CD4-positive, alpha-beta T cell (primary cell): ENCODE results near the gene TLE2. TPM values are rescaled to one million over a fixed set of nuclear protein-coding genes. Genes with fewer than 3 reads are reported as not detected.
A peak's percentile ranks its signal among the peaks of the same experiment; 100 is the strongest.

Source experiments
- ATAC-seq: fragments of 200-7000 bp; cut with Tn5 transposase; one replicate; pipeline ENCODE4 v1.10.0; 2022; ENCODE audit warnings: mild to moderate bottlenecking; ENCODE audit not compliant: poor library complexity
- CTCF ChIA-PET: fragments of 350-600 bp; sonication (Branson Sonifier 250); formaldehyde crosslinking; loops from one replicate; lab custom pipeline; 2021; ENCODE audit warnings: antibody characterized with exemption, inconsistent platforms; lab: Charles Lee
- POLR2A ChIA-PET: fragments of 350-600 bp; sonication (Branson Sonifier 250); formaldehyde crosslinking; loops from one replicate; lab custom pipeline; 2021; ENCODE audit warnings: antibody characterized with exemption, inconsistent platforms; lab: Charles Lee
- DNase-seq, 14 experiments: peaks; one replicate each; pipeline ENCODE4 v3.0.0-alpha.2; 2013 to 2020; ENCODE audit warnings: mixed read lengths in 2 of 14
- H3K27ac ChIP-seq, 2 donors: one replicate each; pipeline versions ENCODE4 v1.5.1 to v1.7.0; 2013; ENCODE audit warnings: low read length in 2 of 2, low read depth in 1 of 2, mild to moderate bottlenecking in 1 of 2
- H3K27me3 ChIP-seq, 2 experiments: 1 replicate in 1 of 2; 2 replicates in 1 of 2; pipeline versions ENCODE4 v1.6.1 to v1.7.0; 2013; ENCODE audit warnings: low read length in 2 of 2, control low read depth in 1 of 2, mild to moderate bottlenecking in 1 of 2, moderate library complexity in 1 of 2; ENCODE audit not compliant: insufficient read depth in 2 of 2, control insufficient read depth in 1 of 2
- H3K36me3 ChIP-seq: one replicate; pipeline ENCODE4 v1.6.1; 2013; ENCODE audit warnings: low read length, control low read depth; ENCODE audit not compliant: insufficient read depth
- H3K4me1 ChIP-seq: one replicate; pipeline ENCODE4 v1.6.1; 2013; ENCODE audit warnings: low read length, control low read depth; ENCODE audit not compliant: insufficient read depth
- H3K4me3 ChIP-seq: one replicate; pipeline ENCODE4 v1.5.1; 2013; ENCODE audit warnings: mild to moderate bottlenecking, low read length, moderate library complexity
- H3K9me3 ChIP-seq, 2 experiments: 1 replicate in 1 of 2; 2 replicates in 1 of 2; pipeline versions ENCODE4 v1.6.1 to v1.7.0; 2013; ENCODE audit warnings: low read length in 2 of 2, mild to moderate bottlenecking in 2 of 2, control low read depth in 1 of 2, moderate library complexity in 1 of 2; ENCODE audit not compliant: control insufficient read depth in 1 of 2, insufficient read depth in 1 of 2
- H3K27ac Mint-ChIP-seq: one replicate; pipeline ENCODE4 v1.8.0; 2020; ENCODE audit warnings: mixed read lengths
- H3K27me3 Mint-ChIP-seq: one replicate; pipeline ENCODE4 v1.8.0; 2021; ENCODE audit warnings: mixed read lengths
- H3K36me3 Mint-ChIP-seq: one replicate; pipeline ENCODE4 v1.8.0; 2021; ENCODE audit warnings: low read depth, mixed read lengths
- H3K4me1 Mint-ChIP-seq: one replicate; pipeline ENCODE4 v1.8.0; 2021; ENCODE audit warnings: low read depth, mixed read lengths
- H3K4me3 Mint-ChIP-seq: one replicate; pipeline ENCODE4 v1.8.0; 2020; ENCODE audit warnings: mild to moderate bottlenecking, mixed read lengths
- H3K9me3 Mint-ChIP-seq: one replicate; pipeline ENCODE4 v1.8.0; 2020; ENCODE audit warnings: mixed read lengths
- intact Hi-C, 2 experiments: fragments of 100-400 bp; cut with DNase I in 1 of 2; cut with micrococcal nuclease in 1 of 2; formaldehyde crosslinking; loops; one replicate each; pipeline versions ENCODE4 v1.15.1 to v1.9.0; 2023 to 2025; cut with DNase I, micrococcal nuclease
- total RNA-seq, 174 experiments: library from RNA in 2 of 174; stranded (reverse) in 2 of 174; gene quantifications; one replicate each; pipeline ENCODE4 v1.2.3 and lab custom pipeline; 2021 to 2026
- TF ChIP-seq, protein P1 (sequence below): fragments of 200-600 bp; IDR thresholded peaks from one replicate; pipeline ENCODE4 v1.8.0; 2022; ENCODE audit warnings: antibody characterized with exemption, mild to moderate bottlenecking

The TLE2 gene
- total RNA-seq, 2 experiments from 2014 or later = 23.9 to 25.0 TPM

DNA sequence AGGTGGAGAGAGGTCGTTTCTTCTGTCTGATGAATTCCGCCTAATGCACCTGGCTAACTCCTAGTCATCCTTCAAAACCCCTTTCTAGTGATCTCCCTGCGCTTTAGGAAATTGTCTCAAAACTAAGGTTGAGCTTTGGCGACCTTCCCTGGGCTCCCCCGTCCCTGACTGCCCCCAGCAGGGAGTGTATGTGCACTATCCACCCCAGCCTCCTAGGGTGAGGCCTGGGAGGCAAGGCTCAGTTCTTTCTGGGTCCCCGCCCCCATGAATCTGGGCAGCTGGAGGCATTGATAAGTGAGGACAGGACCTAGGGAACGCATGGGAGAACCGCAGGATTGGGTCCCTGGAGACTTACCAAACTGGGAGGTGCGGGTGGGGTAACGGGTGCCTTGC lies 51.3 kb downstream of the TLE2 start:
- Histone ChIP-seq H3K4me3 (peak overlapping the region; percentile 16), H3K9me3 (peaks cover 0 to 5% of the 10 kb centered on the region in 2 experiments), H3K36me3 (no peaks in the 10 kb centered on the region), H3K27me3 (peaks cover 3 to 6% of the 10 kb centered on the region in 2 experiments), H3K27ac (no peak overlapping the region), H3K4me1 (peaks cover 32% of the 10 kb centered on the region)
- DNase-seq = peak in 2 of 14 experiments; percentile 14 to 35
- peaks cover 14% of the 10 kb centered on the region for H3K27me3 Mint-ChIP-seq
- no peaks in the 10 kb centered on the region for H3K9me3 Mint-ChIP-seq
- peaks cover 17% of the 10 kb centered on the region for H3K4me1 Mint-ChIP-seq
- ChIA-PET POLR2A (interaction anchor here (0.6 to 2.7 kb wide), 6 partner anchors 27 to 1103 kb away, joined by 3 to 25 read pairs (median 4); no protein-coding TSS in a partner anchor), CTCF (interaction anchor here (1.5 kb wide), 1 partner anchor 126 kb away, joined by 4 read pairs; no protein-coding TSS in a partner anchor)
- intact Hi-C loops = loop anchor here (1.0 to 10.0 kb wide), 3 partner anchors 57 to 84 kb away; no protein-coding TSS in a partner anchor
- ATAC-seq = no peak
- H3K27ac Mint-ChIP-seq = peak overlapping the region; percentile 86
- H3K4me3 Mint-ChIP-seq = peak overlapping the region; percentile 63
- peaks cover 7% of the 10 kb centered on the region for H3K36me3 Mint-ChIP-seq
- TF ChIP-seq, protein P1, sequence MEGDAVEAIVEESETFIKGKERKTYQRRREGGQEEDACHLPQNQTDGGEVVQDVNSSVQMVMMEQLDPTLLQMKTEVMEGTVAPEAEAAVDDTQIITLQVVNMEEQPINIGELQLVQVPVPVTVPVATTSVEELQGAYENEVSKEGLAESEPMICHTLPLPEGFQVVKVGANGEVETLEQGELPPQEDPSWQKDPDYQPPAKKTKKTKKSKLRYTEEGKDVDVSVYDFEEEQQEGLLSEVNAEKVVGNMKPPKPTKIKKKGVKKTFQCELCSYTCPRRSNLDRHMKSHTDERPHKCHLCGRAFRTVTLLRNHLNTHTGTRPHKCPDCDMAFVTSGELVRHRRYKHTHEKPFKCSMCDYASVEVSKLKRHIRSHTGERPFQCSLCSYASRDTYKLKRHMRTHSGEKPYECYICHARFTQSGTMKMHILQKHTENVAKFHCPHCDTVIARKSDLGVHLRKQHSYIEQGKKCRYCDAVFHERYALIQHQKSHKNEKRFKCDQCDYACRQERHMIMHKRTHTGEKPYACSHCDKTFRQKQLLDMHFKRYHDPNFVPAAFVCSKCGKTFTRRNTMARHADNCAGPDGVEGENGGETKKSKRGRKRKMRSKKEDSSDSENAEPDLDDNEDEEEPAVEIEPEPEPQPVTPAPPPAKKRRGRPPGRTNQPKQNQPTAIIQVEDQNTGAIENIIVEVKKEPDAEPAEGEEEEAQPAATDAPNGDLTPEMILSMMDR = no peak

DNA sequence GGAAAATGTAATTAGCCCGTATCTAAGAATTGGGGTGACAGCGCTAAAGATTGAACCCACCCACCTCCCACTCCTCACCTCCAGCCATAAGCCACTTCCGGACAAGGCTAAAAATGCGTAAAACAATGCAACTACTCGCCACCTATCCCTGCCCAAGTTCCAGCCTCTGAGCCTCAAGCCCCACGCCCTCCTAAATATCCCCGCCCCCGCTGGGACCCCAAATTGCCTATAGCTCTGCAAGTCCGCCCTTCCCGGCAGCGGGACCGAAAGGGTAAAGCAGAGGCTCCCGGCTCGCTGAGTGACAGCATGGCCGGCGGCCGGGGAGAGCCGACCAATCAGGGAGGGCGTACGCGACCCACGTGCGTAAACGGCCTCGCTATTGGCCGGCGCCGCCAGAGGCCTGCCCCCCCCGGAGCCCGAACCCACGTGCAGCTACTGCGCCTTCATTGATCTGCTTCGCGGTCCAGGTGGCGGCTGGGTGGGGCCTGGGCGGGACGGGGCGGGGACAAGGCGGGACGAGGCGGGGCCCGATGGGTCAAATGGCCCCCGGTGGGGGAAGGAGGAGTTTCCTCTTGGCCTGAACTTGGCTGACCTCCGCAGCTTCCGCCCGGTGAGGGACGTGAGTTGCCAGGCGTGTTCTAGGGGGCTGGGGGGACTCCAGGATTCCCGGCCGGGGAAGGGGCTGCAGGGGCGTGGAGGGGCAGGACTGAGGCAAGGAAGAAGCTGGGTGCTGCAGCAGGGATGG lies 51.9 kb downstream of the TLE2 start, which contains the start of gene TLE6:
TLE6 (plus strand) TSS at position 564 of the 745 bp plus-strand sequence. CDS start 670 bp downstream, outside the sequence.
- H3K4me1 Mint-ChIP-seq = peaks cover 17% of the 10 kb centered on the region
- H3K27ac Mint-ChIP-seq = peak within 1 kb of the TSS; percentile 86
- peaks cover 7% of the 10 kb centered on the region for H3K36me3 Mint-ChIP-seq
- no peak within 1 kb of the TSS for H3K27ac ChIP-seq
- H3K4me3 Mint-ChIP-seq = peak within 1 kb of the TSS; percentile 96
- H3K4me1 ChIP-seq = peaks cover 32% of the 10 kb centered on the region
- POLR2A ChIA-PET = interaction anchor here (0.6 to 2.7 kb wide), 5 partner anchors 27 to 1102 kb away, joined by 3 to 25 read pairs (median 4); no protein-coding TSS in a partner anchor
- peaks cover 14% of the 10 kb centered on the region for H3K27me3 Mint-ChIP-seq
- H3K36me3 ChIP-seq = no peaks in the 10 kb centered on the region
- CTCF ChIA-PET = interaction anchor here (1.5 kb wide), 1 partner anchor 127 kb away, joined by 4 read pairs; no protein-coding TSS in a partner anchor
- DNase-seq (peak; percentile 88 to 97 (median 92)), ATAC-seq (peak; percentile 99)
- TF ChIP-seq, protein P1 = no peak
- H3K9me3 ChIP-seq = peaks cover 0 to 5% of the 10 kb centered on the region in 2 experiments
- H3K9me3 Mint-ChIP-seq = no peaks in the 10 kb centered on the region
- intact Hi-C loops = loop anchor here (1.0 to 10.0 kb wide), 3 partner anchors 58 to 84 kb away; no protein-coding TSS in a partner anchor
- H3K27me3 ChIP-seq = peaks cover 3 to 6% of the 10 kb centered on the region in 2 experiments
- peak within 1 kb of the TSS; percentile 66 for H3K4me3 ChIP-seq

DNA sequence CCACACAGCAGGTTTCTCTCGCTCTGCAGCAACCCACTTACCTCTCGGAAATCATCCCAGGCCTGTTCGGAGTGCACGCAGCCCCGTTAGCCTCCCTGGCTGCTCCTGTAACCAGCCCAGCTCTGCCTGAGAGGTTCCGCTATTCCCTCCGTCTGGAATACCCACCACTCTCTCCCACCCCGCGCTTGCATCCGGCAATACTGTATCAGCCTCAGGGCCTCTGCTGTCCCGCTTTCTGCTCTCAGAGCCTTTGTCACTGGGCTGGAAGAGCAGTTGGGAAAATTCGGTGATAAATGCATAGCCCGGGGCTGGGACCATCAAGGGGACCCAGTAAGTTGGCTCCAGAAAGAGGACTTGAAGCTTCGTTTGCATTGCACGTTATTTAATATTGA lies 52.5 kb downstream of the TLE2 start:
- ChIA-PET CTCF (interaction anchor here (1.5 kb wide), 1 partner anchor 127 kb away, joined by 4 read pairs; no protein-coding TSS in a partner anchor), POLR2A (interaction anchor here (1.1 to 2.7 kb wide), 4 partner anchors 26 to 84 kb away, joined by 3 to 25 read pairs (median 10); no protein-coding TSS in a partner anchor)
- Histone ChIP-seq H3K4me1 (peaks cover 32% of the 10 kb centered on the region), H3K4me3 (peak overlapping the region; percentile 66), H3K36me3 (no peaks in the 10 kb centered on the region), H3K27me3 (peaks cover 3 to 6% of the 10 kb centered on the region in 2 experiments), H3K27ac (no peak overlapping the region), H3K9me3 (peaks cover 0 to 5% of the 10 kb centered on the region in 2 experiments)
- H3K9me3 Mint-ChIP-seq = no peaks in the 10 kb centered on the region
- no peak for DNase-seq
- peaks cover 17% of the 10 kb centered on the region for H3K4me1 Mint-ChIP-seq
- TF ChIP-seq, protein P1 = no peak
- peaks cover 7% of the 10 kb centered on the region for H3K36me3 Mint-ChIP-seq
- intact Hi-C loops = loop anchor here in 1 of 2 experiments (10.0 kb wide), 1 partner anchor 58 kb away; no protein-coding TSS in a partner anchor
- ATAC-seq = no peak
- H3K27me3 Mint-ChIP-seq = peaks cover 9% of the 10 kb centered on the region
- peak overlapping the region; percentile 96 for H3K4me3 Mint-ChIP-seq
- peak overlapping the region; percentile 86 for H3K27ac Mint-ChIP-seq
